ENCODE data around the gene SPATA22. TPM values are rescaled to one million over a fixed set of nuclear protein-coding genes. Genes with fewer than 3 reads are reported as not detected.
"Not testable (repeated sequence)": the region's sequence is repeated elsewhere in the genome, so short reads cannot be mapped to it uniquely, and the experiment has no call there.

SPATA22 gene
- total and polyA plus RNA-seq, 2 donors (not counting 1 experiment from before 2014, with no cell fraction given): 0.43 to 0.54 TPM

- H3K4me3 ChIP-seq (ENCODE audit: control extremely low read depth in 1 of 5, extremely low read depth in 1 of 5, insufficient read depth in 1 of 5, low read depth in 2 of 5, low read length in 4 of 5): no peak within 1 kb of the TSS
- no peaks in the 10 kb centered on the region for H4K20me1 ChIP-seq (ENCODE audit: control insufficient read depth, insufficient read depth, low read length, poor library complexity, severe bottlenecking)
- no peak within 1 kb of the TSS for H2AFZ ChIP-seq (ENCODE audit: insufficient read depth, low read depth, low read length, poor library complexity, severe bottlenecking)
- ATAC-seq (ENCODE audit: low read depth) (no peak), DNase-seq (no peak)
- Mint-ChIP-seq H3K4me3 (no peak within 1 kb of the TSS), H3K9me3 (ENCODE audit: insufficient read depth) (peaks cover 2% of the 10 kb centered on the region), H3K4me1 (no peaks in the 10 kb centered on the region), H3K27ac (no peak within 1 kb of the TSS), H3K27me3 (peaks cover 33% of the 10 kb centered on the region)
- H3K36me3 ChIP-seq (replicated peaks in 1 of 2; ENCODE audit: control extremely low read depth in 1 of 2, control insufficient read depth in 1 of 2, extremely low read depth in 1 of 2, insufficient read depth in 2 of 2, low read length in 1 of 2): no peaks in the 10 kb centered on the region
- H3K9ac ChIP-seq (ENCODE audit: low read length): no peak within 1 kb of the TSS
- no peaks in the 10 kb centered on the region for H3K79me2 ChIP-seq (ENCODE audit: control insufficient read depth, insufficient read depth, low read length)
- intact Hi-C loops (cut with micrococcal nuclease): no loop called here
- TF ChIP-seq EZH2 (IDR thresholded peaks at IDR 0.05; ENCODE audit: borderline replicate concordance, insufficient read depth, low read depth, low read length, poor library complexity, severe bottlenecking): no peak
- TF ChIP-seq, protein P1, sequence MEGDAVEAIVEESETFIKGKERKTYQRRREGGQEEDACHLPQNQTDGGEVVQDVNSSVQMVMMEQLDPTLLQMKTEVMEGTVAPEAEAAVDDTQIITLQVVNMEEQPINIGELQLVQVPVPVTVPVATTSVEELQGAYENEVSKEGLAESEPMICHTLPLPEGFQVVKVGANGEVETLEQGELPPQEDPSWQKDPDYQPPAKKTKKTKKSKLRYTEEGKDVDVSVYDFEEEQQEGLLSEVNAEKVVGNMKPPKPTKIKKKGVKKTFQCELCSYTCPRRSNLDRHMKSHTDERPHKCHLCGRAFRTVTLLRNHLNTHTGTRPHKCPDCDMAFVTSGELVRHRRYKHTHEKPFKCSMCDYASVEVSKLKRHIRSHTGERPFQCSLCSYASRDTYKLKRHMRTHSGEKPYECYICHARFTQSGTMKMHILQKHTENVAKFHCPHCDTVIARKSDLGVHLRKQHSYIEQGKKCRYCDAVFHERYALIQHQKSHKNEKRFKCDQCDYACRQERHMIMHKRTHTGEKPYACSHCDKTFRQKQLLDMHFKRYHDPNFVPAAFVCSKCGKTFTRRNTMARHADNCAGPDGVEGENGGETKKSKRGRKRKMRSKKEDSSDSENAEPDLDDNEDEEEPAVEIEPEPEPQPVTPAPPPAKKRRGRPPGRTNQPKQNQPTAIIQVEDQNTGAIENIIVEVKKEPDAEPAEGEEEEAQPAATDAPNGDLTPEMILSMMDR (IDR thresholded peaks at IDR 0.05): no peak
- no peak within 1 kb of the TSS for H3K4me2 ChIP-seq (replicated peaks; ENCODE audit: low read depth, low read length, poor library complexity, severe bottlenecking)
- WGBS (ENCODE audit: insufficient coverage): 100% methylated on average over 1 of the region's 3 CpGs
- peaks cover 2 to 6% (median 3%) of the 10 kb centered on the region in 3 donors for H3K9me3 ChIP-seq (ENCODE audit: control extremely low read depth in 1 of 3, control insufficient read depth in 2 of 3, insufficient read depth in 1 of 3, low read length in 2 of 3)
- ChIA-PET CTCF (no interaction called here), POLR2A (no interaction called here)
- no peaks in the 10 kb centered on the region for H3K4me1 ChIP-seq (ENCODE audit: control insufficient read depth in 2 of 2, insufficient read depth in 2 of 2, low read length in 2 of 2)
- H3K27ac ChIP-seq (ENCODE audit: low read length in 2 of 2): no peak within 1 kb of the TSS
- peaks cover 0 to 4% (median 3%) of the 10 kb centered on the region in 4 experiments for H3K27me3 ChIP-seq (replicated peaks in 1 of 4; ENCODE audit: control extremely low read depth in 1 of 4, control insufficient read depth in 3 of 4, insufficient read depth in 4 of 4, low read length in 3 of 4)
These were observed 60.5 kb downstream of the SPATA22 start, which contains the start of gene OR3A3 for GRCh38 chr17:3411070-3411469. Gene OR3A3 (plus strand): TSS chr17:3411370.

GRCh38 chr17:3403856-3404255 is 67.8 kb downstream of the SPATA22 start:
- H3K4me2 ChIP-seq (replicated peaks; ENCODE audit: low read depth, low read length, poor library complexity, severe bottlenecking); H3K9ac ChIP-seq (ENCODE audit: low read length); H3K36me3 ChIP-seq (replicated peaks in 1 of 2; ENCODE audit: control extremely low read depth in 1 of 2, control insufficient read depth in 1 of 2, extremely low read depth in 1 of 2, insufficient read depth in 2 of 2, low read length in 1 of 2); H3K27ac Mint-ChIP-seq; H3K79me2 ChIP-seq (ENCODE audit: control insufficient read depth, insufficient read depth, low read length); H4K20me1 ChIP-seq (ENCODE audit: control insufficient read depth, insufficient read depth, low read length, poor library complexity, severe bottlenecking); ATAC-seq (ENCODE audit: low read depth); H3K27me3 ChIP-seq (replicated peaks in 1 of 4; ENCODE audit: control extremely low read depth in 1 of 4, control insufficient read depth in 3 of 4, insufficient read depth in 4 of 4, low read length in 3 of 4); H3K4me1 Mint-ChIP-seq; CTCF ChIA-PET; H3K27ac ChIP-seq (ENCODE audit: low read length in 2 of 2); POLR2A ChIA-PET; H2AFZ ChIP-seq (ENCODE audit: insufficient read depth, low read depth, low read length, poor library complexity, severe bottlenecking); H3K9me3 ChIP-seq (ENCODE audit: control extremely low read depth in 1 of 3, control insufficient read depth in 2 of 3, insufficient read depth in 1 of 3, low read length in 2 of 3); H3K4me1 ChIP-seq (ENCODE audit: control insufficient read depth in 2 of 2, insufficient read depth in 2 of 2, low read length in 2 of 2); H3K9me3 Mint-ChIP-seq (ENCODE audit: insufficient read depth); DNase-seq; H3K4me3 ChIP-seq (ENCODE audit: control extremely low read depth in 1 of 5, extremely low read depth in 1 of 5, insufficient read depth in 1 of 5, low read depth in 2 of 5, low read length in 4 of 5); intact Hi-C loops (cut with micrococcal nuclease); H3K4me3 Mint-ChIP-seq: not testable (repeated sequence)
- WGBS (ENCODE audit: insufficient coverage): no CpG with 5 or more reads among the region's 1 CpG
- H3K27me3 Mint-ChIP-seq: peaks cover 20% of the 10 kb centered on the region

Data from B cell (primary cell).